ENCODE results near the gene KLHL36.

The KLHL36 gene

DNA sequence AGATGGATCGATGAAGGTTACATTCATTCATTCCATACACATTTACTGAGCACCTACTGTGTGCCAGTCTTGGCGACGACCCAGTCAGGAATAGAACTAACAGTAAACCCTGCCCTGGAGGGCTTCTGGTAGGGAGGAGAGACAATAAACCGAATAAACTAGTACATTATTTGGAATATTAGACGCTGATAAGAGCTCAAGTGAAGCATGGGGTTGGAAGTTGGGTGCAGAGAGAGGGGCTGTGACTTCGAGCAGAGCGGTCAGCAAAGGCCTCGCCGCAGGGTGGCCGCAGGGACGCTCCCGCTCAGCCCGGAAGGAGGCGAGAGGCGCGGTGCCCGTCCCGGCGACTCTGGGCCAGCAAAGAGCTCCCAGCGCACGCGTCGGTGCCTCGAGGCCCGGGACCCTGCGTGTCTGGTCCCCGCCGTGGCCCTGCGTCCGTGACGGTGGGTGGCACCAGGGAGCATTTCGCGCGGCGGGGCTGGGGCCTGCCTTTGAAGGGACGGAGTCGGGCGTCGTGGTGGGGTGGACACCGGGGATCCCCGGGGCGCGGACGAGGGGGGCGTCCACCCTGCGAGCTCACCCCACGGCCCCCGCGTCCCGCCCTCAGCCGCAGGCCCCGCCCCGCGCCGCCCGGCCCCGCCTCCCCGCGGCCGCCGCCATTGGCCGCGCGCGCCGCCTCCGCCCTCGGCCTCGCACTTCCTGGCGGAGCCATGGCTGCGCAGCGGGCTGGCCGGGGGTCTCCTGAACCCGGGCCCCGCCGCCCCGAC is at the start of gene KLHL36:
KLHL36 (plus strand) TSS at position 684 of the 767 bp plus-strand sequence. CDS start 2,357 bp downstream, outside the sequence.
- H3K4me3 ChIP-seq (ENCODE audit: low read depth, low read length), result peak within 1 kb of the TSS; percentile 68
- DNase-seq (ENCODE audit: low read depth, low spot score), result no peak
- ChIA-PET POLR2A (interaction anchor here (1.2 kb wide), 1 partner anchor 31 kb away, joined by 3 read pairs; no protein-coding TSS in a partner anchor), CTCF (interaction anchor here (0.7 to 5.0 kb wide), 11 partner anchors 15 to 142 kb away, joined by 3 to 30 read pairs (median 8); no protein-coding TSS in a partner anchor)
- TF ChIP-seq, protein P1, sequence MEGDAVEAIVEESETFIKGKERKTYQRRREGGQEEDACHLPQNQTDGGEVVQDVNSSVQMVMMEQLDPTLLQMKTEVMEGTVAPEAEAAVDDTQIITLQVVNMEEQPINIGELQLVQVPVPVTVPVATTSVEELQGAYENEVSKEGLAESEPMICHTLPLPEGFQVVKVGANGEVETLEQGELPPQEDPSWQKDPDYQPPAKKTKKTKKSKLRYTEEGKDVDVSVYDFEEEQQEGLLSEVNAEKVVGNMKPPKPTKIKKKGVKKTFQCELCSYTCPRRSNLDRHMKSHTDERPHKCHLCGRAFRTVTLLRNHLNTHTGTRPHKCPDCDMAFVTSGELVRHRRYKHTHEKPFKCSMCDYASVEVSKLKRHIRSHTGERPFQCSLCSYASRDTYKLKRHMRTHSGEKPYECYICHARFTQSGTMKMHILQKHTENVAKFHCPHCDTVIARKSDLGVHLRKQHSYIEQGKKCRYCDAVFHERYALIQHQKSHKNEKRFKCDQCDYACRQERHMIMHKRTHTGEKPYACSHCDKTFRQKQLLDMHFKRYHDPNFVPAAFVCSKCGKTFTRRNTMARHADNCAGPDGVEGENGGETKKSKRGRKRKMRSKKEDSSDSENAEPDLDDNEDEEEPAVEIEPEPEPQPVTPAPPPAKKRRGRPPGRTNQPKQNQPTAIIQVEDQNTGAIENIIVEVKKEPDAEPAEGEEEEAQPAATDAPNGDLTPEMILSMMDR (IDR thresholded peaks at IDR 0.05; ENCODE audit: insufficient read depth, low read length, missing control alignments), result no peak

DNA sequence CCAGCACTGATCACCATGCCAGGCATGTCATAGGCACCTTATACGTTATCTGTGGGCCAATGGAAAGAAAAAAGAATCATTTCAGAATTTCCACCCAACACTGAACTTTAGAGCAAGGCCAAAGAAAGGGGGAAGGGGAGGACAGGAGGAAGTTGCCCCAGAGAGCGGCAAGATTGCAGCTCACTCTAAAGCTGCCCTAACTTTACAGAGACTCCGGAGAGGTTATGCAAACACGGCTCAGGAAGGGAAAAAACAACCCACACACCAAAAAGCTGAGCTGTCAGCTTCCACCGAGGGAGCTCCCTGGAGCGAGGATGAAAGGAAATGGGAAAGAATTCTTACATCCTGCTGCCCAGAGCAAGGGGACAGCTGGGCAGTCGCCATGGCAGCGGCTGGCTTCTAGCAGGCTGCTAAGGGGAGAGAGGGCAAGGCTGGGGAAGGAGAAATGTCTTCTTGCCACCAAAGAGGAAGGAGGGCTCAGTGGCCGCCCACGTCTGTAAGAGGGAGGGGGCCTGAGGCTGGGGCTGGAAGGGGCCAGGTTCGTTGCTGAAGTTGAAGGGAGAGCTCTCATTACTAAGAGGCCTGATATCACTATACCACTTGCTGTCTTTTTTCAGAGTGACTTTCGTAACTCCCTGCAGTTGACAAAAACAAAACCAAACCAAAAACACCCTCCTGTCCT is 48.6 kb upstream of the KLHL36 start:
- H3K4me3 ChIP-seq (ENCODE audit: low read depth, low read length), result peak overlapping the region; percentile 31
- peak; percentile 47 for DNase-seq (ENCODE audit: low read depth, low spot score)
- POLR2A ChIA-PET, result interaction anchor here (0.5 to 4.9 kb wide), 5 partner anchors 10 to 1060 kb away, joined by 3 to 61 read pairs (median 4); partner anchors contain the start of gene COTL1
- CTCF ChIA-PET, result interaction anchor here (1.1 to 5.5 kb wide), 5 partner anchors 9 to 93 kb away, joined by 3 to 24 read pairs (median 5); partner anchors contain the start of gene COTL1
- TF ChIP-seq, protein P1 (IDR thresholded peaks at IDR 0.05; ENCODE audit: insufficient read depth, low read length, missing control alignments), result no peak

- CTCF ChIA-PET, result interaction anchor here (1.6 to 5.5 kb wide), 5 partner anchors 18 to 323 kb away, joined by 4 to 24 read pairs (median 6); partner anchors contain the start of gene COTL1
- no peak for DNase-seq (ENCODE audit: low read depth, low spot score)
- H3K4me3 ChIP-seq (ENCODE audit: low read depth, low read length), result no peak overlapping the region
- POLR2A ChIA-PET, result interaction anchor here (1.5 to 4.9 kb wide), 3 partner anchors 11 to 68 kb away, joined by 4 to 61 read pairs (median 7); partner anchors contain the start of gene COTL1
- TF ChIP-seq, protein P1 (IDR thresholded peaks at IDR 0.05; ENCODE audit: insufficient read depth, low read length, missing control alignments), result no peak
Observed at GRCh38 chr16:84600343-84601229, 47.7 kb upstream of the KLHL36 start.

DNA sequence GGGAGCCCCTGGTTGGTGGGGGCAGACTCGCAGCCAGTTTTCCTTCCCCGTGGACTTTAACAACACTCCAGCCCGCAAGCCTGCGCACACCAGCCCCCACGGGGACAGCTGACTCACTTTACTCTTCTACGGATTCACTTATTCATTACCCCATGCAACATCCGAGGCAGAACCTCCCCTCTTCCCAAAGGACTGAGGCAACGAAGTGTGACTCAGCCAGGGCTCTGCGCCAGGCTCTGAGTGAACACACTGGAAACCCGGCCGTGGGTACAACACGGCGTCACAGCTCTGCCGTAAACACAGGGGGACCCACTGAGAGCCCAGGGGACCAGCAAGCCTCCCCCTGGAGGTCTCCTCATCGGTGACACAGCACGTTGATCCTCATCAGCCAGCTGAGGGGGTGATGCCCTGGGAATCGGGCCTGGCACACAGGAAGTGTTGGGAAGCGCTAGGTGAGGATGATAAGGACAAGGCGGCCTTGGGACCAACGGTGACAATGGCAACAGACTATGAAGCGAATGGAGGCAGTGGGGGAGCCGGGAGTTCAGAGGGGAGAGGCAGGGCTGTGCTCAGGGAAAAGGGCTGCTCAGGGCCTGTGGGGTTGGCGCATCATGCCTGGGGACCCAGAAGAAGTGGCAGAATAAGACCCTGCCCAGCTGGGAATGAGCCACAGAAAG is 45.0 kb upstream of the KLHL36 start:
- ChIA-PET POLR2A (interaction anchor here (0.7 to 4.9 kb wide), 3 partner anchors 13 to 86 kb away, joined by 3 to 61 read pairs (median 4); partner anchors contain the start of gene COTL1), CTCF (interaction anchor here (1.1 to 3.6 kb wide), 4 partner anchors 19 to 123 kb away, joined by 3 to 21 read pairs (median 9); no protein-coding TSS in a partner anchor)
- peak overlapping the region; percentile 36 for H3K4me3 ChIP-seq (ENCODE audit: low read depth, low read length)
- peak; percentile 90 for DNase-seq (ENCODE audit: low read depth, low spot score)
- TF ChIP-seq, protein P1 (IDR thresholded peaks at IDR 0.05; ENCODE audit: insufficient read depth, low read length, missing control alignments), result no peak

- no peak overlapping the region for H3K4me3 ChIP-seq (ENCODE audit: low read depth, low read length)
- ChIA-PET POLR2A (interaction anchor here (0.7 kb wide), 1 partner anchor 86 kb away, joined by 3 read pairs; no protein-coding TSS in a partner anchor), CTCF (interaction anchor here (0.7 to 3.6 kb wide), 7 partner anchors 10 to 134 kb away, joined by 3 to 21 read pairs (median 7); no protein-coding TSS in a partner anchor)
- no peak for DNase-seq (ENCODE audit: low read depth, low spot score)
- TF ChIP-seq, protein P1 (IDR thresholded peaks at IDR 0.05; ENCODE audit: insufficient read depth, low read length, missing control alignments), result no peak
Observed at GRCh38 chr16:84603940-84604339, 44.4 kb upstream of the KLHL36 start.
